NCI-H1417 (cell line): Measurements from ENCODE around the gene YEATS4.

Experiments used
- DNase-seq, 3 experiments: peaks; one replicate each; lab custom pipeline; 2025; lab: John Stamatoyannopoulos, UW

The YEATS4 gene

GRCh38 chr12:69342421-69342820 is 17.1 kb upstream of the YEATS4 start:
- DNase-seq: no peak

DNA sequence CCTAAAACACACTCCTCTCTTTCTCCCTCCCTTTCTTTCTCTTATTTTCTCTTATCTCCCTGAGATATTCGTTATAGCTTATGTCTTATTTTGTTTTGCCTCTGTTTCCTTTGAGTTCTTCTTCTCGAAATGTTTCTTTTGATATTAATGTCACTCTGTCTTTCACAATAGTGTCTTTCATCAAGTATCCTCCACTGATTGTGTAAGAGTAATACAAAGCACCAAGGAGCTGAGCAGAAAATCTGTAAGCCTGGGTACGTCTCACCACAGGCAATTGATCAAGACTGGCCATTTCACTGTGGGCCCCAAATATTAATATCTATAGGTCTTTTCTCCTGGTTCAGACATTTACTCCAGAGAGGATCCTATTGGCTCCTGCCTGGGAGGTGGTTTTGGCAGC is 16.2 kb upstream of the YEATS4 start:
- DNase-seq: no peak

GRCh38 chr12:69343885-69344612 is 15.5 kb upstream of the YEATS4 start:
- no peak for DNase-seq

DNA sequence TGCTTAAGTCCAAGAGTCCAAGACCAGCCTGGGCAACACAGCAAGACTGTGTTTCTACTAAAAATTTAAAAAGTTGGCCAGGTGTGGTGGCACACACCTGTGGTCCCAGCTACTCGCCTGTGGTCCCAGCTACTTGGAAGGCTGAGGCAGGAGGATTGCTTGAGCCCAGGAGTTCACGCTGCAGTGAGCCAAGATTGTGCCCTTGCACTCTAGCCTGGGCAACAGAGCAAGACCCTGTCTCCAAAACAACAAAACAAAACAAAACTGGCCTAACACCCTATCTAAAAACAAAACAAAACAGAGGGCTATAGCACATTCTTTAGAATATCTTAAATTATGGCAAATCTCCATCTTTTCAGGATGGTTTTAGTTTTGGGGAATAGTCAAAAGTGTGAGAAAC is 14.5 kb upstream of the YEATS4 start:
- no peak for DNase-seq

- DNase-seq: peak in 2 of 3 experiments; percentile 25 to 74
Measured at GRCh38 chr12:69345742-69346141, 13.8 kb upstream of the YEATS4 start.

DNA sequence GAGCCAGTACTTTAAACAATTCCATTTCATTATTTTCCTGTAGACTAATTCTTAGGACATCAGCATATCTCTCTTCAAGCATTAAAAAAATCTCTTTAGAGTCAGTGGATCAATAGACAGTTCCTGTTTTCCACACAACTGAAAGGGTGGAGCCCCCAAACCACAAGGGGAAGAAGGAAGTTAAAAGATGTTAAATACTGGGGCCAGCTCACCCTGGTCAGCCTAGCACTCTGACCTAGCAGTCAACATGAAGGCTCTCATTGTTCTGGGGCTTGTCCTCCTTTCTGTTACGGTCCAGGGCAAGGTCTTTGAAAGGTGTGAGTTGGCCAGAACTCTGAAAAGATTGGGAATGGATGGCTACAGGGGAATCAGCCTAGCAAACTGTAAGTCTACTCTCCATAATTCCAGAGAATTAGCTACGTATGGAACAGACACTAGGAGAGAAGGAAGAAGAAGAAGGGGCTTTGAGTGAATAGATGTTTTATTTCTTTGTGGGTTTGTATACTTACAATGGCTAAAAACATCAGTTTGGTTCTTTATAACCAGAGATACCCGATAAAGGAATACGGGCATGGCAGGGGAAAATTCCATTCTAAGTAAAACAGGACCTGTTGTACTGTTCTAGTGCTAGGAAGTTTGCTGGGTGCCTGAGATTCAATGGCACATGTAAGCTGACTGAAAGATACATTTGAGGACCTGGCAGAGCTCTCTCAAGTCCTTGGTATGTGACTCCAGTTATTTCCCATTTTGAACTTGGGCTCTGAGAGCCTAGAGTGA is 11.2 kb upstream of the YEATS4 start, which contains the start of gene LYZ:
Gene LYZ (plus strand): TSS at position 220 of the 777 bp plus-strand sequence. CDS start 28 bp downstream, at position 248.
- DNase-seq: no peak

- DNase-seq: peak in 1 of 3 experiments; percentile 20
Measured at GRCh38 chr12:69350002-69350626, 9.4 kb upstream of the YEATS4 start.

DNA sequence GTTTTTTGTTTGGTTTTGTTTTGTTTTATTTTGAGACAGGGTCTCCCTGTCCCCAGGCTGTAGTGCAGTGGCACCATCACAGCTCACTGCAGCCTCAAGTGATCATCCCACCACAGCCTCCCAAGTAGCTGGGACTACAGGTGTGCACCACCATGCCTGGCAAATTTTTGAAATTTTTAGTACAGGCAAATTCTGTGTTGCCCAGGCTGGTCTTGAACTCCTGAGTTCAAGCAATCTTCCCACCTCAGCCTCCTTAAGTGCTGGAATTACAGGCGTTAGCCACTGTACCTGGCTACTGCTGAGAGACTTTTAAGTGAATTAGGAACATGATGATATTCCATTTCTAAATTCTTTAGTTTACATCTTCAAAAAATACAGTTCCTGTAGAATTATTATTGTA is 8.8 kb upstream of the YEATS4 start:
- DNase-seq: no peak

DNA sequence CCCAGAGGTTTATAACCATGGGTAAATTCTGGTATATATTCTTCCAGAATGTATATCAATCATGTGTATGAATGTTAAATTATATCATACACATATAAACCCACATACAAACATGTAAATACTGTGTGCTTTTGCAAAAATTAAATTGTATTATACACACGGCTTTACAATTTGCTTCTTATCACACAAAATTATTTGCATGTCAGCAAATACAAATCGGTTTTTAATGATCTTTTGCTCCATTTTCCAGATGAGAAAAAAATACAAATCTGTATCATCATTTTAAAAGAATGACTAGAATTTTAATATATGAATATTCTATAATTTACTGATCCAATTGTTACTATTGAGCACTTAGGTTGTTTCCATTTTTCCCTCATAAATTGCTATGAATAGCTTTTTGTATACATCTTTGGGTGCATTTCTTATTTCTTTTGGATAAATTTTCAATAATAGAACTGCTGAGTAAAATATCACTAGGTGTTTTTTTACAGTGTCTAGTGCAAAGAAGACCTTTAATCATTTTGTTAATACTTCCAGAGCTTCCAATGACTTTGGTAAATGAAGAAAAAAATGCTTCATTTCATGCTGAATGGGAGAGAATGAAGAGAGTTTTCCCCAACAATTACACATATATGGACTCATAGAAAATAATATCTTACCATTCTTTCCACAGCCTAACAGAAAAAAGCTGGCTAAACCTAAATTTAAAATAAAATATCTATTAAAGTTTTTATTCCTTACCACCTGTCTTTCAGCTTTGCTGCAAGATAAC is 7.9 kb upstream of the YEATS4 start:
- no peak for DNase-seq

DNA sequence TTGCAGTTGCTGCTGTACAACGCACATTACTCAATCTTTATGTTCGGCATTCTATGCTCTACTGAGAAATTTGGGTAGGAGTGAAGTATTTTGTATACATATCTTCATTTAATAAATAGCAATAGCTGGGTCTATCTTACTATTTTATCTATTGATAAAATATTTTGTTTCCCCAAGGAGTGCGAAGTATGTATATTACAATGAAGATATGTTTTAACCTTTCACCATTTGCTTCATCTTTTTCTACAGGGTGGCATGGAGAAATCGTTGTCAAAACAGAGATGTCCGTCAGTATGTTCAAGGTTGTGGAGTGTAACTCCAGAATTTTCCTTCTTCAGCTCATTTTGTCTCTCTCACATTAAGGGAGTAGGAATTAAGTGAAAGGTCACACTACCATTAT is 6.6 kb upstream of the YEATS4 start:
- DNase-seq: no peak

GRCh38 chr12:69354172-69354555 is 5.4 kb upstream of the YEATS4 start:
- no peak for DNase-seq

GRCh38 chr12:69354556-69355187 is 4.9 kb upstream of the YEATS4 start:
- DNase-seq: no peak

- no peak for DNase-seq
Measured at GRCh38 chr12:69355363-69356028, 4.0 kb upstream of the YEATS4 start.

- DNase-seq: no peak
Measured at GRCh38 chr12:69360348-69360672, 767 bp downstream of the YEATS4 start.

- DNase-seq: no peak
Measured at GRCh38 chr12:69366796-69367195, 7.3 kb downstream of the YEATS4 start.

- no peak for DNase-seq
Measured at GRCh38 chr12:69368171-69368570, 8.6 kb downstream of the YEATS4 start.

DNA sequence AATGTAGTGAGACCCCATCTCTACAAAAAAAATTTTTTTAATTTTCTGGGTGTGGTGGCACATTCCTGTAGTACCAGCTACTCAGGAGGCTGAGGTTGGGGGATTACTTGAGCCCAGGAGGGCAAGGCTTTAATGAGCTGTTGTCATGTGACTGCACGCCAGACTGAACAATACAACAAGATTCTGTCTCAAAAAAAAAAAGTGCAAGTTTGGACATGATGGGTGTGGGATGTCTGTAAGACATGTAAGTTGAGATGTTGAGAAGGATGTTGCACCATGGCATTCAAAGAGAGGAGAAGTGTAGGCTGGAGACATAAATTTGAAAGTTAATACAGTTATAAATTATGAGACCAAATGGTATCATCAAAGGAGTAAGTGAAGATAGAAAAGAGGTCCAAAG is 23.5 kb downstream of the YEATS4 start:
- DNase-seq: no peak

DNA sequence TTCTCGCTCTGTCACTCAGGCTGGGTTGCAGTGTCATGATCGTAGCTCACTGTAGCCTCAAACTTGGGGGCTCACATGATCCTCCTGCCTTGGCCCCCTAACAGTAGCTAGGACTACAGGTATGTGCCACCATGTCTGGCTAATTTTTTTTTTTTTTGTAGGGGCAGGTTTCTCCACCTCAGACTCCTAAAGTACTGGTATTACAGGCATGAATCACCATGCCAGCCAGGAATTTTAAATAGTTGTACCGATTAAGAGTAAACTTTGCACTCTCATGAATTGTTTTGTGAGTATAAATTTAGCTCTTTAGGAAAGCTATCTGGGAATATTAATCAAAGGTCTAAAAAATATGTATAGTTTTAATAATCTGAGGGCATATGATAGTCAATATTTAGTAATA is 25.5 kb downstream of the YEATS4 start:
- DNase-seq: no peak

DNA sequence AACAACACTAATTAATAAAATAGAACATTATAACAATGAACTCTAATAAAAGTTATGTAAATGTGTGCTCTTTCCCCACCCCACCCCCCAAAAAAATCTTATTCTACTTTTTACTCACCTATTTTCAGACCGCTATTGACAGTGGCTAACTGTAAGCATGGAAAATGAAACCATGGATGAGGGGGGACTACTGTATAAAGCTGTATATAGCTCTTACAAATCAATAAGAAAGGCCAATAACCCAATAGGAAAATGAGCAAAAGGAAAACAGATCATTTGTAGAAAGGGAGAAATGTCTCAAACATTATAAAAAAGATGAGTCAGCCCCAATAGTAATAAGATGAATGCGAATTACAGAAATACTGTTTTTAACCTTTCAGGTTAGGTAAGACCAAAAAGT is 27.4 kb downstream of the YEATS4 start:
- no peak for DNase-seq

GRCh38 chr12:69388371-69388770 is 28.8 kb downstream of the YEATS4 start:
- peak in 2 of 3 experiments; percentile 2 to 38 for DNase-seq

GRCh38 chr12:69389831-69390230 is 30.3 kb downstream of the YEATS4 start:
- no peak for DNase-seq
